Kidney epithelial cell (primary cell): Measurements from ENCODE around the gene MADCAM1. TPM values are rescaled to one million over a fixed set of nuclear protein-coding genes. Genes with fewer than 3 reads are reported as not detected.

ENCODE experiments used
- DNase-seq: peaks from one replicate; pipeline ENCODE4 v3.0.0-alpha.2; 2010; ENCODE audit warnings: low read depth
- H3K27me3 ChIP-seq: 2 replicates; pipeline ENCODE4 v1.6.0; 2011; ENCODE audit warnings: low read length; ENCODE audit not compliant: control insufficient read depth, insufficient read depth
- H3K36me3 ChIP-seq: 2 replicates; pipeline ENCODE4 v1.5.1; 2011; ENCODE audit warnings: low read length; ENCODE audit not compliant: control insufficient read depth, insufficient read depth
- H3K4me3 ChIP-seq: 2 replicates; pipeline ENCODE4 v1.5.1; 2011; ENCODE audit warnings: low read depth, mild to moderate bottlenecking, control low read depth, low read length
- CTCF ChIP-seq: IDR thresholded peaks from 2 replicates; pipeline ENCODE4 v1.5.1; 2011; ENCODE audit warnings: mild to moderate bottlenecking, moderate library complexity, low read length, control low read depth, inconsistent platforms; ENCODE audit not compliant: insufficient read depth, poor library complexity, severe bottlenecking
- total RNA-seq: library from RNA; depleted of rRNA; stranded (reverse); fragments of >200 nt; gene quantifications from 2 replicates; pipeline ENCODE4 v1.2.3, GENCODE V29; 2015

Gene MADCAM1
- total RNA-seq, 1 donor from 2014 or later, result 0.46 TPM

GRCh38 chr19:538641-539428, 42.5 kb downstream of the MADCAM1 start:
- H3K36me3 ChIP-seq, result peaks cover 1% of the 10 kb centered on the region
- no peak for DNase-seq

GRCh38 chr19:539429-540030, 43.2 kb downstream of the MADCAM1 start:
- Histone ChIP-seq H3K36me3 (peaks cover 1% of the 10 kb centered on the region), H3K27me3 (no peaks in the 10 kb centered on the region), H3K4me3 (no peak overlapping the region)
- DNase-seq, result no peak
- TF ChIP-seq CTCF, result no peak

More at GRCh38 chr19:538641-539428, 42.5 kb downstream of the MADCAM1 start:
- TF ChIP-seq CTCF, result no peak
- no peaks in the 10 kb centered on the region for H3K27me3 ChIP-seq
- no peak overlapping the region for H3K4me3 ChIP-seq

- no peak overlapping the region for H3K4me3 ChIP-seq
- DNase-seq, result no peak
- TF ChIP-seq CTCF, result no peak
- H3K36me3 ChIP-seq, result peaks cover 1% of the 10 kb centered on the region
- H3K27me3 ChIP-seq, result no peaks in the 10 kb centered on the region
Measured at GRCh38 chr19:540867-541637, 44.8 kb downstream of the MADCAM1 start.

- peaks cover 1% of the 10 kb centered on the region for H3K36me3 ChIP-seq
- TF ChIP-seq CTCF, result no peak
Measured at GRCh38 chr19:541699-542098, 45.4 kb downstream of the MADCAM1 start.

GRCh38 chr19:542173-542866, 46.0 kb downstream of the MADCAM1 start:
- TF ChIP-seq CTCF, result no peak
- H3K27me3 ChIP-seq, result no peaks in the 10 kb centered on the region
- H3K36me3 ChIP-seq, result peaks cover 1% of the 10 kb centered on the region
- no peak overlapping the region for H3K4me3 ChIP-seq
- DNase-seq, result no peak

More at GRCh38 chr19:541699-542098, 45.4 kb downstream of the MADCAM1 start:
- Histone ChIP-seq H3K27me3 (no peaks in the 10 kb centered on the region), H3K4me3 (no peak overlapping the region)
- no peak for DNase-seq
